HG03342 (cell line): Measurements from ENCODE around the gene COL15A1.

Experiments
- ATAC-seq: cut with Tn5 transposase; IDR thresholded peaks from one replicate; pipeline ENCODE4 v1.9.1; 2021; ENCODE audit warnings: mild to moderate bottlenecking, moderate library complexity; ENCODE audit not compliant: unreplicated experiment

The COL15A1 gene

DNA sequence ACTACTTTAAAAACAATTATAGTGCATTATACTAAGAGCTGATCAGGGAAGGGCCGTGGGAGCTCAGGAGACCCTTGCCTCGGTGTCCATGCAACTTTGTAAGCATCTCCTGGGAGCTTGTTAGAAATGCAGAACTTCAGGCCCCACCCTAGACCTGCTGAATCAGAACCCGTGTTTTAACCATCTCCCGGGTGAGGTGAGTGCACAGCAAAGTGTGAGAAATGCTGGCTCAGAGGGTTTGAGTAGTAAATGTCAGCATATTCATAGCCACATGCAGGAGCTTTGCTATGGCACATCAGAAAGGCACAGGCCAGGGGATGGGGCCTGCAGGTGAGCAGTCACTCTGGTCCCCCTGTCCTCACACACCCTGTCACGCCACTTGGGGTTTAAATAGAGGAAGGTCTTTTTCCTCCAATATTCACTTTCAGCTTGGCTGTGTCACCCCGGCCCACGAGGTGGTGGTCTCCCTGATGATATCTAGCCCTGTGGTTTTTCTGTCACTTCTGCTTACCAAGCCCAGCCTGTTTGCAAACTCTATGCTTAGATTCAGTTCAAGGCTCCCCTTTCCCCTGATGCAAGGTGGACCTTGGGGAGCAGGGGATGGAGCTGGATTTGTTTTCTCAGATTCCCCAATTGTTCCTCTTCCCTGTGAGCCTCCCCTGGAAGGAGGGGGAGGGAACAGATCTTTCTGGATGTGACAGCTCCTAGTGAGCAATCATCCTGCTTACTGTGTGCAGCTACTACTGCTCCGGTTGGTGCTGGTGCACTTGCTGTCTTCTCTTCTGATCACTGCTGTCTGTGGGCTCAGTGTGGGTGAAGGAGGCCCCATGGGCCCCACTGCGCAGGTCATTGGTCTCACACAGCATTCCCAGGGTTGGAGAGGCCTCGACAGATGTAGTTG lies 109.4 kb downstream of the COL15A1 start:
- no peak for ATAC-seq

DNA sequence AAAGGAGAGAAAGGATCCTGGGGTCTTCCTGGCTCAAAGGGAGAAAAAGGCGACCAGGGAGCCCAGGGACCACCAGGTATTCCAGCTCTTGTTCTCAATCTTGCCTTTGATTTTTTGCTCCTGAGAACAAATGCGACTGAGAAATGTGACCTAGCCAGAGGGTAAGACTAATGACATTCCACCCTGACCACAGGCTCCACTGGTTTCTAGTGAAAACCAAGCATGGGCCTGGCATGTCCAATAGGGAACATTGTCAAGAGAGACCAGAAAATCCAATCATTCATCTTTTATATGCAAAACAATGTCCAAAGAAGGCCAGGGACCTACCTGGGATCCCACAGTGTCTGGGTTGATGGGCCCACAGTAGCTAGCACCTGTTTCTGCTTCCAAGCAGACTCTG lies 110.9 kb downstream of the COL15A1 start:
- no peak for ATAC-seq

DNA sequence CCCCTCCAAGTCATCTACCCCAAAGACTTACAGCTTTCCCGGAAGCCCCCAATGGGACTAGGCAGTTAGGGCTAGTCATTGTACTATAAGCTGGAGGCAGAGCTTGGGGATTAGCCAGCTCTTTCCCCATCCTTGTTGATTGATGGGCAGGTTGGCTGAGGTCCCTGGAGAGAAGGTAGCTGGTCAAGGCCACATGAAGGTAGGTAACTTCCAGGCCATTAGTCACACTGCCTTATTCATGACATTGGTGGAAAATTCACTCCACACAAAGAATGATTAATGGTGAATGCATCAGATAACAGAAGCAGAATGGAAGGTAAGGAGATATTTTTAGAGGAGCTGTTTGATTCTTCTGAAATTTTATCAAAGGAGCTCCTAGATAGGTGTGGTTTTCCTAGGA lies 111.7 kb downstream of the COL15A1 start:
- no peak for ATAC-seq

GRCh38 chr9:99056186-99056585 lies 112.5 kb downstream of the COL15A1 start:
- no peak for ATAC-seq

DNA sequence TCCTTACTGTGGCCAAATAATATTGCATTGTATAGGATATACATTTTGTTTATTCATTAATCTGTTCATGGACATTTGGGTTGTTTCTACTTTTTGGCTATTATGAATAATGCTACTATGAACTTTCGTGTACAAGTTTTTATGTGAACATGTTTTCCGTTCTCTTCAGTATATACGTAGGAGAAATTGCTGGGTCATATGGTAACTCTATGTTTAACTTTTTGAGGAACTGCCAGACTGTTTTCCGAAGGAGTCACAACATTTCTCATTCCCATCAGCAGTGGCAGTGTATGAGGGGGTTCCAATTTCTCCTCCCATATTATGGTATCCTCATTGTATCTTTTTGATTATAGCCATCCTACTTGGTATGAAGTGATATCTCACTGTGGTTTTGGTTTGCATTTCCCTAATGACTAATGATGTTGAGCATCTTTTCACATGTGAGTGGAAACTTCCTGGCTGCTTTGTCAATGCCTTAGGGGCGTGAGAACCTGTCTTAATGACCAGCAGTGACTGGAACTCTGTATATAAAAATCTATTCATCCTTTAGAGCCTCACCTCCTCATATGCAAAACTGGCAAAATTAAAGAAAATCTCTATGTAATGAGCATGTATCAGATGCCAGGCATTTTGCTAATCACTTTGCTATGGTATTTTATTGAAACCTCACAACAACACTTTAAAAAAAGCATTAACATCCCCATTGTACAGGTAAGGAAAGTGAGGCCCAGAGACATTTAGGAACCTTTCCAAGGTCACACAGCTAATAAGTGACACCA lies 113.4 kb downstream of the COL15A1 start:
- ATAC-seq: no peak

DNA sequence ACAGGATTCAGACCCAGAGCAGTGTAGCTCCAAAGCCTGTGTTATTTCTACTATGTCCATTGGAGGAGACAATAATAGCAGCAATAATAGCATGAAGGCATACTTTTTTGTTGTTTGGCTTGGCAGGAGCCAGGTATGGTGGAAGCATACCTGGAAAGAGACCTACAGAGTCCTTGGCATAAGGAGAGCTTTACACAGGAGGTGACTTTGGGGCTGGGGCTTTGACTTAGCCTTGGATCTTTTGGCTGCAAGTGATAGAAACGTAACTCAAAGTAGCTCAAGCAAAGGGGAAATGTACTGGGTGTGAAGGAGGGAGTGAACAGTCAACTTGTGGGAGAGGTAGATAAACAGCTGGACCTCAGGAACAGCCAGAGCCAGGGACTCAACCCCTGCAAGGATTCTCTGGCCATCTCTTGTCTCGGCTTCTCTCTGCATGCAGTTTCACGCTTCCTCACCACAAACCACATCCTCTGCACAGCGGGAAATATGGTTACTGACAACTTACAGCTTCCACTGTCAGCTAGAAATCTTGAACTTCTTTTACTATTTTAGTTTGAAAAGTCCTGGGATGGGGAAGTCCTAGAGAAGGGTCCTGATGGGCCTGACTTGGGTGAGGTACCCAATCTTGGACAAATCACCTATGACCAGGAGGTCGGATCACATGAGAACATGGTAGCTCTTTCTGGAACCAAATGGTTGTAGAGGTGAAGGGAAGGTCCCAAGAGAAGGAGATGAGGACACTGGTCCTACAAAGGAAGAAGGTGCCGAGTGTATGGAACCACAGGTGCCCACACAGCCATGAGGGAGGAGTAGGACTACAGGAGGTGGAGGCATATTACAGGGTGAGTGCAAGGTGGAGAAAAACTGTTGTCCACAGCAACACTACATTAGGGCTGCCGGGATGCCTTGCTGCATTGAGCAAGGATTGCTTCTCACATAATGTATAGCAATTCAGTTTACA lies 114.2 kb downstream of the COL15A1 start:
- ATAC-seq: peak; percentile 75

DNA sequence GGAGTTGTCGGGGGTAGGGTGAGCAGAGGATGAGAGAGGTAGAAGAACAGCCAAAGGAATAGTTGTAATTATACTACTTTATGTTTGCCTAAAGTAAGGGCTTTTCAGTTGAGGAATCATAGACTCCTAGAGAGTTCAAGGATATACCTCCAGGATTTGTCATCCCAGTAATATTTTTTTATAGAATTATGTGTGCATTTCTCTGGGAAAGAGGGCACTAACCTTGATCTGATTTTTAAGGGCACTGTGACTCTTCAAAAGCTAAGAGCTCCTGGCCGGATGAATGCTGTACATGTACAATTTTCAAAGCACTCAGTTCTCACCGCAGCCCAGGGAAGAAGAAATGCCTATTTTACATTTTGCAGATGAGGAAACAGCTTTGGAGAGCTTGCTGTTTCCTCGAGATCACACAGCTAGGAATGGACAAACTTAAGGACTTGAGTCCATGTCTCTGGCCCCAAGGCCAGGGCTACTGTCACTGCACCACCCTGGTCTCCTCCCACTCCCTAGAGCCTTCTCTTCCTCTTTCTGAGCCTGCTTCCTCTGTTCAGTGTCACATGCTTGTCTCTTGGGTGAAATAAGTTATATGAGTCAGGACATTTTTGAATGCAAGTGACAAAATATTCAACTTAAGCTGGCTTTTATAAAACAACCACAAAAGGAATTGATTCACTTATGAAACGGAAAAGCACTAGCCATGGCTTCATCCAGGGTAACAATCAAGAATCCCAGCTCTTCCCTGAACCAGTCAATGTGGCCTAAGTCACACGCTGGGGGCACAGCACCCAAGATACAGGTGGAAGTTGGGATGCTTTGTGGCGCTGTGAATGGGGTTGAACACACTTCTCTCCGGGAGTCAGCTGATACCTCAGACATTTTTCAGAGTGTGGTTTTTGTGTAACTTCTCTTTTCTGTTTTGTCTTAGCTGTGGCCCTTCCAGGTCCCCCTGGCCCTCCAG lies 115.5 kb downstream of the COL15A1 start:
- ATAC-seq: peak; percentile 74

DNA sequence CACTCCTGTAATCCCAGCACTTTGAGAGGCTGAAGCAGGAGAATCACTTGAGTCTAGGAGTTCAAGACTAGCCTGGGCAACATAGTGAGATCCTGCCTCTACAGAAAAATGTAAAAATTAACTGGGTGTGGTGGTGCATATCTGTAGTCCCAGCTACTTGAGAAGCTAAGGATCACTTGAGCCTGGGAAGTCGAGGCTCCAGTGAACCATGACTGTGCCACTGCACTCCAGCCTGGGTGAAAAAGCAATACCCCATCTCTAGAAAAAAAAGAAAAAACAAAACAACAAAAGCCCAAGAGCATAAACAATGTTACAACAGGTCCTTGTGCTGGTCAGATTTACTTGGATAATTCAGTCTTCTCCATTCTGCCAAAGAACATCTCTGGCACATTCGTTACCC lies 116.9 kb downstream of the COL15A1 start:
- ATAC-seq: no peak

GRCh38 chr9:99062549-99062948 lies 118.8 kb downstream of the COL15A1 start:
- no peak for ATAC-seq

DNA sequence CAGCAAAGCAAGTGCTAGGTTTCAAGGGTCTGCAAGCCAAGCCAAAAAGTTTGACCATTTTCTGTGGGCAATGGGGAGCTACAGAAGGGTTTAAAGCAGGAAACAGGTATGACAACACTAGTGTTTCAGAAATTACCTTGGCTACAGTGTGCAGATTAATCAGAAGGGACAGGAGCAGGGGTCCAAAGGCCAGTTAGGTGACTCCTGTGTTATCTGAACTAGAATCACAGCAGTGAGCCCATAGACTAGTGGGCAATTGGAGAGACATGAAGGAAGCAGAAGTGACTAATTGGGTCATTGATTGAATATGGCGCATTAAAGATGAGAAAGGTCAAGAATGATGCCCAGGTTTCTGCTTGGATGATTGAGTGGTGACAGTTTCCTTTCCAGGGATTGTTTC lies 119.8 kb downstream of the COL15A1 start:
- no peak for ATAC-seq

DNA sequence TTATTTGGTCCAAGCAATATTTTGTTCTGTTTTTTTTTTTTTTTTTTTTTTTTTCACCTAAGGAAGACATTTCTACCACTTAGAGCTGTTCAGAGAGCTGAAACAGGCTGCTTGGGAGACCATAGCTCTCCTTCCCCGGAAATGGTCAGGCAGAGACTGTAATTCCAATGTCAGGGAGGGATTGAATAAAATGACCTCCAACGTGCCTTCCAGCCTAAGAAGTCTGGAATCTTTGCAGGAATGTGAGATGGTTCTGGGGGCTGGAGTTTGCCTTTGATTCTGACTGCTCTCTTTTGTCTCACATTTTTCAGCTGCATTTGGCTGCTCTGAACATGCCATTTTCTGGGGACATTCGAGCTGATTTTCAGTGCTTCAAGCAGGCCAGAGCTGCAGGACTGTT lies 122.9 kb downstream of the COL15A1 start:
- ATAC-seq: no peak

DNA sequence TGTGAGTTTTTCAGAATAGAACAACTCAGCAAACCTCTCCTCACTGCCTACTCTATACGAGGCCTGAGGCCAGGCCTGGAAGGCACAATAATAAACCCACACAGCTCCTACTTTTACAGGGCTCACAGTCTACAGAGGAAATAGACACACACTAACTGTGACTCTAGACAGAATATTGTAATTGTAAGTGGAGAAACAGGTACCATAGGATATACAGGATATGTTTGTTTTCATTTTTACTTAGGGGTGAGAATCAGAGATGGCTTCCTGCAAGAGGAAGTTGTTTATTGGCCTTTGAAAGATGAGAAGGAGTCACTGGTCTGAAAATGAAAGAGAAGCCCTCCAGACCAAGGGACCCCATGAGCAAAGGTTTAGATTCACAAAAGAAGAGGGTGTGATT lies 125.4 kb downstream of the COL15A1 start:
- ATAC-seq: no peak

DNA sequence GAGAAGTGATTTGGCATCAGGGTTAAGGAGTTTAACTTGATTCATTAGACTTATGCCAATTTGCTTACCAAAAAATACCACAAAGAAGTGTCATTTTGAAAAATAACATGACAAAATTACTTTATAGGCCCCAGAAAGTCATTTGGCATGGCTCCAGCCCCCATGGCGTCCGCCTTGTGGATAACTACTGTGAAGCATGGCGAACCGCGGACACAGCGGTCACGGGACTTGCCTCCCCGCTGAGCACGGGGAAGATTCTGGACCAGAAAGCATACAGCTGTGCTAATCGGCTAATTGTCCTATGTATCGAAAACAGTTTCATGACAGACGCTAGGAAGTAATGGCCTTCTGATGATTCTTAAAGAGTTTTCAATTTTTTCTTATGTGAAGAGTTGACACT lies 125.8 kb downstream of the COL15A1 start:
- no peak for ATAC-seq

DNA sequence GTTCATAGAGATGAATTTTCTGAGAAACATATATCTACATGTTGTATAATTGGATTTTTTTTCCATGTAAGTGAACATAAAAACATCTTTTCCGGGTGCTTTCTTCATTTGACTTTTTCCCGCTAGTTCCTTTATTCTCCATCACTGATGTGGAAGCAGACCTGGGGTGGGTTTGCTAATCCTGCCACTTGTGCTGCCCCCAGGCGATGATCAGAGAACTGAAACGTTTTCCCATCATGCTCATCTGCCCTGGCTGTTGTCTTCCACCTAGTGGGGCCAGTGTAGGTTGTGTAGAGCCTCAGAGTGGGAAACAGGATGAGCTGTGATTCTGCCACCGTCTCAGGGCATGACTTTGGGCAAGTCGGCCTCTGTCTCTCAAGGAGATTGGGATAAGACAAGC lies 127.0 kb downstream of the COL15A1 start:
- no peak for ATAC-seq

GRCh38 chr9:99071313-99072039 lies 127.8 kb downstream of the COL15A1 start:
- ATAC-seq: no peak

DNA sequence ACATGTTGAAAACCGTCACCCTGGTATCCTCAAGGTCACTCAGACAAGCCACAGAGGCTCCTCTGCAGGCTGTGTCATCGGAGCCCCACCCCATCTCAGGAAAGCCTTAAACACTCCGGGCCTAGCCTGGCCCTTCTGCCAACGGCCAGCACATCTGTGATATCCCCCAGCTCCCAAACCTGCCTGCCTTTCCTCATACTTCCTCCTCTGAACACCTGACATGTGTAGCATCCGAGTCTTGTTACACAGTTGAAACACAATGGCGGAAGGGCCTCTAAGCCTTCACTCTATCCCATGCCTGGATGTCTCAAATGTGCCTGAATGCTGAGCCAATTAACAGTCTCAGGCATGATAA lies 128.3 kb downstream of the COL15A1 start:
- ATAC-seq: no peak

DNA sequence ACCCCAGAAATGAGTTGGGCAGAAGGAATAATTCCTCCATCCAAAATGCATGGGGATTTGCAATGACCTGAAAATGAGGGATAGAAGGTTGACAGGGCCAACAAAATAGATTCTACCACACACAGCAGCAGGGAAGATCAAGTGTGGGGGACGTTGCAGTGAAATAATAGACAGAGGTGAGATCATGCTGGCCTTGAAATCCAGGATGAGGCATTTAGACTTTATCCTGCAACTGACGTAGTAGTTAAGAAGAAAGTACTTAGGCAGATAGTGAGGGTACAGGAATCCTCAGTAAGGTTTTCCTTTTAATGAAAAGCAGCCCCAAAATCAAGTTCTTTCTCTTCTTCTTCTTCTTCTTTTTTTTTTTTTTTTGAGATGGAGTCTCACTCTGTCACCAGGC lies 129.6 kb downstream of the COL15A1 start:
- no peak for ATAC-seq

- no peak for ATAC-seq
Observed at GRCh38 chr9:99073985-99074901, 130.5 kb downstream of the COL15A1 start.
